Activated gamma-delta T cell treated with anti-CD3 and anti-CD28 coated beads, Interleukin-2, amount 50 U/mL, for 16 hours (primary cell): ENCODE data around the gene YJU2.
"Not testable (repeated sequence)": the region's sequence is repeated elsewhere in the genome, so short reads cannot be mapped to it uniquely, and the experiment has no call there.

Experiments
- DNase-seq: peaks from one replicate; pipeline ENCODE4 v3.0.0-alpha.2; 2020; ENCODE audit warnings: low read depth

Gene YJU2

DNA sequence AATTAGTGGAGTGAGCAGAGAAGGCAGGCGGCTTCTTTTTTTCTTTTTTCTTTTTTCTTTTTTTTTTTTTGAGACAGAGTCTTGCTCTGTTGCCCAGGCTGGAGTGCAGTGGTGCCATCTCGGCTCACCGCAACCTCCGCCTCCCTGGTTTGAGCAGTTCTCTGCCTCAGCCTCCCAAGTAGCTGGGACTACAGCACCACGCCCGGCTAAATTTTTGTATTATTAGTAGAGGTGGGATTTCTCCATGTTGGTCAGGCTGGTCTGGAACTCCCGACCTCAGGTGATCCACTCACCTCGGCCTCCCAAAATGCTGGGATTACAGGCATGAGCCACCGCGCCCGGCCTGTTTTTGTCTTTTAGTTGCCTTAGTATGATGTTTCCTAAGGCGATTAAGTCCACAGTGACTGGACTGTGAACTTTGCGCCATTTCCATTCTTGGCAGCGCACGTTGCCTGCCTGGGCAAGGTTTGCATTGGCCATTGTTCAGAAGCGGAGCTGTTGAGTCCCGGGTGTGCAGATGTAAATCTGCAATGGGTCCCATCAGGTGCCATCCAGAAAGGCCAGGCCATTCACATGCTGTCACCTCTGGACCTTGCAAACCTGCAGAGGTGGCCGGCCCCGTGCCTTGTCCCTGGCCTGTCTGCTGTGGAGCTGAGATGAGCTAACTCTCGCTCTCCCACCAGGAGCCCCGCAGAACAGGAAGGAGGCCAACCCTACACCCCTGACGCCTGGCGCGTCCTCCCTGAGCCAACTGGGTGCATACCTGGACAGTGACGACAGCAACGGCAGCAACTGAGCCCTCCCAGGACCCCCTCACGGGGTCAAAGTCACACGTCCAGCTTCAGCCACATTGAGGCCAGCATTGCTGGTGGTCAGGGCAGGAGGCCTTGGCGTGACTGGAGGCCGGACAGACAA lies 21.3 kb downstream of the YJU2 start:
- no peak for DNase-seq

DNA sequence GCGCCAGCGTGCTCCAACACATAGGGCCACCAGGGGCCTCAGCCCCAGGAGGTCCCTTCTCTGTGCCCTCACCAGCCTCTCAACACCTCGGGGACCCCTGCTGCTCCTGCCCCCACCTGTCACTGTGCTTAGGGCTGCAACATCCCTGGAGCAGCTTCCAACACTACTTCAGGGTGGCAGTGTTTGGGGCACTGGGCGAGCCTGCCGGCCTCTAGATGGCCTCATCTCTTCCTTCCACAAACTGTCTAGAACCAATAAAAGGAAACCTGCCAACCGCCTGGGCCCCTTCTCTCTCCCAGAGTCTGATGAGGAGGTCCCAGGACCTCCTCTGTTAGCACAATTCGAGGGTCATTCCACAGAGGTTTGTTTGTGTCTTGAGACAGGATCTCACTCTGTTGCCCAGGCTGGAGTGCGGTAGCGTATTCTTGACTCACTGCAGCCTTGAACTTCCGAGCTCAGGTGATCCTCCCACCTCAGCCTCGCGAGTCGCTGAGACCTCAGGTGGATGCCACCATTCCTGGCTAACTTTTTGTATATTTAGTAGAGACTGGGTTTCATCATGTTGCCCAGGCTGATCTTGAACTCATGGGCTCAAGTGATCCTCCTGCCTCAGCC lies 22.0 kb downstream of the YJU2 start:
- no peak for DNase-seq

DNA sequence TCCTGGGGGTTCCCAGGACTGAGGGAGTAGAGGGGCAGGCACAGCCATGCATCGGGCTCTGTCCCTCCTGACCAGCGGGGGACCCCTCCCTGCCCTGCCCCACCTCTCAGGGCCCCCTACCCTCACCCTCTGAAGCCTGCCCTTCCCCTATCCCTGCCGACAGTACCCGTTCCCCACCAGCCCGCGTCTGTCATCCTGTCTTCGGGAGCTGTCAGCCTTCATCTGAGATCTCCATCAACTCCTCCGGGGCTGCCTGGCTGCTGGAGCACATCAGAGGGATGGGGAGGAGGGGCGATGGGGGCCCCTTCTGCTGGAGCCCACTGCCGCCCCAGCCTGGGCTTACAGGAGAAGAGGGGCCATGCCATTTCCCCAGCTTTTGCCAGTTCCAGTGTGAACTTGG lies 26.0 kb downstream of the YJU2 start:
- no peak for DNase-seq

DNA sequence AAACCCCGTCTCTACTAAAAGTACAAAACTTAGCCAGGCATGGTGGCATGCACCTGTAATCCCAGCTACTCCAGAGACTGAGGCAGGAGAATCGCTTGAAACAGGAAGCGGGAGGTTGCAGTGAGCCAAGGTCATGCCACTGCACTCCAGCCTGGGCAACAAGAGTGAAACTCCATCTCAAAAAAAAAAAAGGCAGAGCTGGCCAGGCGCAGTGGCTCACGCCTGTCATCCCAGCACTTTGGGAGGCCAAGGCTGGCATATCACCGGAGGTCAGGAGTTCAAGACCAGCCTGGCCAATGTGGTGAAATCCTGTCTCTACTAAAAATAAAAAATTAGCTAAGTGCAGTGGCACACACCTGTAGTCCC lies 27.4 kb downstream of the YJU2 start:
- not testable (repeated sequence) for DNase-seq

DNA sequence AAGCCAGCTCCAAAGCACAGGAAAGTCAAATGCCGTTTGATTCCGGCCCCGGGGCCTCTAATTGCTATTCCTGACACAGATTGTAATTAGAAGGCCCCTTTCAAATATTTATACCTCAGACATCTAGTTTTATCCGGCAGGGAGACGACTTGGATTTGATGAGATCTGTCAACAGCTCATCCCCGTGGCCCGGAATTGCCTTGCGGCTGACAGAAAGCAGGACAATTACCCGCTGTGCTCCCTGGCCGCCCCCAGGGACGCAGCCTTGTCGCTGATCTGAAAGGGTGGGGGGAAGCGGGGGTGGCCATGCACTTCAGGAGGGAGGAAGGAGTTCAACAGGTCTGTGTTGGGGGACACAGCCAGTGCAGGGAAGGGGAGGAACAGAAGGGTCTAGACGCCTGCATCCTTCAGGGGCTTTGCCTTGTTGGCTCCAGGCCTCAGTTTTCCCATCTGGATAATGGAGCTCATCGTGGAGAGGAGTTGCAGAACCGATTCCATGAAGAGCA lies 30.4 kb downstream of the YJU2 start:
- DNase-seq: no peak

DNA sequence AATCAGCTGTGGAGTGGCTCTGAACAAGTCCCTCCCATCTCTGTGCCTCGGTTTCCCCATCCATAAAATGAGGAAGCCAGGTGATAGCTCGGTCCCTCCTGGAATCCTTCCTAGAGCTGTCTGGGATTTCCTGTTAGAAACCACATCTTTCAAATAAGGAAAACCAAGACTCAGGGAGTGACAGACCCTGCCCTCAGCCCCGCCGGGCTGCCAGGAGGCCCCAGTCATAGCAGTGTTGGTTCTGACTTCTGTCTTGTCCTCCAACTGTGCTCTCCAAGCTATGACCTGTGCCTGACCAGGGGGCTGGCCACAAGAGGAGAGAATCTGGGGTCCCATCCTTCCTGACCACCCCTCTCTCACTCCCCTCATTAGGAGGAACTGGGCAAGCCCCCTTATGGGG lies 31.1 kb downstream of the YJU2 start:
- DNase-seq: no peak

DNA sequence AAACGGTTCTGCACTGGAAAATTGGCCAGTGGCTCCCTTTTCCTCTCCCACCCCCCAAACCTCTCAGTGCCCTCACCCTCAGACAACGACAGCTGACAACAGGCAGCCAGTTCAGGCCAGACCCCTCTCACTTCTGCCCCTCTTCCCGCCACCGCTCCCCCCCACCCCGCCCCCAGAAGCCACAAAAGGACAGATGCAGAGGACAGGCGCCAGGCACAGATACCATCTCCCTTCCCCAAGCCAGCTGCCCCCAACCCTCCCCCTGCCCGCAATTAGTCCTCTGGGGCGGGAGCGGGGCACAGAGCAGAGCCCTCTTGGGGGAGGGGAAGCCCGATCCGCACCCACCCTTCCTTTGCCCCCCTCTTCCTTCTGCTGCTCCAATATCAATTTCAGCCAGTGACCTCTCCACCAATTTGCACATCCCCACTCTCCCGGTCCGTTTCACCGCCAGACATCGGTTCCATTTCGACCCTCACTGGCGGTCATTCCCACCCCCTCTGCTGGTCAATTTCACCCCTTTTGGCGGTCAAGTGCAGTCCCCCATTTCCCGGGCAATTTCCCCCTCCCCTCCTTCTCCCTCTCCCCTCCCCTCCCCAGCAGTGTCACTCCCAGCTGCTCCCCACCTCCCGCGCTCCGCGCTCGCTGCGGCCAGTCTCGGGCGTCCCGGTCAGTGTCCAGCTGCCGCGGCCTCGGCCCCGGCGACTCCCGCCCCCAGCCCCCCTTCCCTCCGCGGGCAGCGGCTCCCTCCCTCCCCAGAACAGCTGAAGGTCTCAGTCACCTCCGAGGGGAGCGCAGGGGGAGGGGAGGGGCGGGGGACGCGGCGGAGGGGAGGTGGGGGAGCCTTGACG lies 31.8 kb downstream of the YJU2 start, which contains the start of gene SHD:
SHD (plus strand) TSS at position 848 of the 848 bp plus-strand sequence. CDS start 798 bp downstream, outside the sequence.
- DNase-seq: no peak

DNA sequence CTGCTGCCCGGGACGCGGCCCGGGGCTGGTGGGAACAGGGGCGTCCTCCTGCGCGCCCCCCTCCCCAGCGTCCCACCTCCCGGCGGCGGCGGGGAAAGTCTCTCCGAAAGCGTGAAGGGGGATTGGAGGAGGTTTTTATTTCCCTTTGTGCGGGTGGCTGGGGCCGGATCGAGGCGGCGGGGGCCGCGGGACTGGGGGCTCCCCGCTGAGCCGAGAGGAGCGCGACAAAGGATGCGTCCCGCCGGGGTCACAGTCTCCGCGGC lies 32.3 kb downstream of the YJU2 start:
- DNase-seq: no peak

DNA sequence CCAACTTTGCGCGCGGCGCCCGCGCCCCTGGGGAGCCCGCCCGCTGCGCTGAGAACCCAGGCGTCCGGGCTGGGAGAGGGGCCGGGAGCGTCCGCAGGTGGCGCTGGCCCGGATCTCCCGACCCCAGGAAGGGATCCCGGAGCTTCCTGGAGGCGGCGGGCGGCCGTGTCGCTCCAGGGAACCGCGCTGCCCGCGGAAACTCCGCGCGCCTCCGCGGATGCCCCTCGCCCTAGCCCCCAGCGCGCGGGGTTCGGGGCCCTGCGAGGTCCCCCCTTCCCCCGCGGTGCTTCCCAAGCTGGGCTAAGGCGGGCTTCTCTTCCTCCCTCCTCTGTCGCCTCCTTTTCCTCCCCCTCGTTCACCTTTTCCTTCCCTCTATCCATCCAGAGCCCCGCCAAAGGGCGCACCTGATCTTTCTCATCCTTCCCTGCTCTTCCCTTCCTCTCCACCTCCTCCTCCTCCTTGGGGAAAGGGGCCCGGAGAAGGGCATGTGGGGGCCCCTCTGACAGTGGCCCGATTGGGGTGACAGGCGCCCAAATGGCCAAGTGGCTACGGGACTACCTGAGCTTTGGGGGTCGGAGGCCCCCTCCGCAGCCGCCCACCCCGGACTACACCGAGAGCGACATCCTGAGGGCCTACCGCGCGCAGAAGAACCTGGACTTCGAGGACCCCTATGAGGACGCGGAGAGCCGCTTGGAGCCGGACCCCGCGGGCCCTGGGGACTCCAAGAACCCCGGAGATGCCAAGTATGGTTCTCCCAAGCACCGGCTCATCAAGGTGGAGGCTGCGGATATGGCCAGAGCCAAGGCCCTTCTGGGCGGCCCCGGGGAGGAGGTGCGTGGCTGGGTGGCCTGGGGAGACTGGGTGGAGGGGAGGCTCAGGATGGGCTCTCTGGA lies 32.9 kb downstream of the YJU2 start:
- no peak for DNase-seq

DNA sequence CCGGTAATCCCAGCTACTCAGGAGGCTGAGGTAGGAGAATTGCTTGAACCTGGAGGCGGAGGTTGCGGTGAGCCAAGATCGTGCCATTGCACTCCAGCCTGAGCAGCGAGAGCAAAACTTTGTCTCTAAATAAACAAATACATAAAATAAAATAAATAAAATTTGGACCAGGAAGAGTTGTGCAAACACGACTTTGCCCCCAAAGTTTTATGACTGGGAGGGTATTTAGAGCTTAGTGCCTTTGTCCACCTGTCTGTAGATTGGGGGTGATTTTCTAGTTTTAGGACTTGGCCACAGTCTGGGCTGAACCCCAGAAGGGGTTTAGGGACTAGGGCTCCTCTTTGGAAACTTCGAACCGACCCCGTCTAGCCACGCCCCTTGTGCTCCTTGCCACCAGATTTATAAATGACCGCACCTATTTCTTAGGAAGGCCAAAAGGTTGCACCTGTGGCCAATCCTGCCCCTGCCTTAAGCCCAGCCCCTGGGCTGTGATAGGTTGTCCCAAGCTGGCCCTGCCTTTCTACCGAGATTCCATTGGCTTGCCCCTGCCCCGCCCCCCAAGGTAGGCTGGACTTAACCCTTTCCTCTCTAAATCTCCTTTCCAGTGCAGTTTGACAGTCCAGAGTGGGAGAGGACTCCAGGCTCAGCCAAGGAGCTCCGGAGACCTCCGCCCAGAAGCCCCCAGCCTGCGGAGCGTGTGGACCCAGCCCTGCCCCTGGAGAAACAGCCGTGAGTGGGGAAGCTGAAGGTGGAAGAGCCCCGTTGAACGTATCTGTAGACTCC lies 37.5 kb downstream of the YJU2 start:
- DNase-seq: no peak

DNA sequence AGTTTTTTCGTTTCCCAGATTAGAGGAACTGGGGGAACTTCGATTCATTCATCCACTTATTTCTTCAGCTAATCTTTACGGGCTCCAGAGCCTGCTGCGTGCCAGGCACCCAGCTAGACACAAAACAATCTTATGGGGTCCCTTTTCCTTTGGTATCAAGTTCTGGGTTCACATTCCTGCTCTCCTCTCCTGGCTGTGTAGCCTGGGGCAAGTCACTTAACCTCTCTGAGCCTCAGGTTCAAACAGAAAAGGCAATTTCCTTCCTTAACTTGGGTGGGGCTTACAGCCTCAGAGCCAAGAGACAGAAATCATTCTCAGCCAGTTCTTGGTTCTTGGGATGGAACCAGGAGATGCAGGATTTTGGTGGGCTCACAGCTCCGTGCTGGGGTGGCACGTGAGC lies 38.1 kb downstream of the YJU2 start:
- no peak for DNase-seq

DNA sequence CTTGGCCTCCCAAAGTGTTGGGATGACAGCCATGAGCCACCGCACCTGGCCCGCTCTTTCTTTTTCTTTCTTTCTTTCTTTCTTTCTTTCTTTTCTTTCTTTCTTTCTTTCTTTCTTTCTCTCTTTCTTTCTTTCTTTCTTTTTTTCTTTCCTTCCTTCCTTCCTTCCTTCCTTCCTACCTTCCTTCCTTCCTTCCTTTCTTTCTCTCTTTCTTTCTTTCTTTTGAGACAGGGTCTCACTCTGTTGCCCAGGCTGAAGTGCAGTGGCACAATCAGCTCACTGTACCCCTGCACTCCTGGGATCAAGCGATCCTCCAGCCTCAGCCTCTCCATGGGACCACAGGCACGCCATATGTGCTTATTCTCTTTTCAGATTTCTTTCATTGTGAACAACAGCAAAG lies 39.3 kb downstream of the YJU2 start:
- DNase-seq: not testable (repeated sequence)

DNA sequence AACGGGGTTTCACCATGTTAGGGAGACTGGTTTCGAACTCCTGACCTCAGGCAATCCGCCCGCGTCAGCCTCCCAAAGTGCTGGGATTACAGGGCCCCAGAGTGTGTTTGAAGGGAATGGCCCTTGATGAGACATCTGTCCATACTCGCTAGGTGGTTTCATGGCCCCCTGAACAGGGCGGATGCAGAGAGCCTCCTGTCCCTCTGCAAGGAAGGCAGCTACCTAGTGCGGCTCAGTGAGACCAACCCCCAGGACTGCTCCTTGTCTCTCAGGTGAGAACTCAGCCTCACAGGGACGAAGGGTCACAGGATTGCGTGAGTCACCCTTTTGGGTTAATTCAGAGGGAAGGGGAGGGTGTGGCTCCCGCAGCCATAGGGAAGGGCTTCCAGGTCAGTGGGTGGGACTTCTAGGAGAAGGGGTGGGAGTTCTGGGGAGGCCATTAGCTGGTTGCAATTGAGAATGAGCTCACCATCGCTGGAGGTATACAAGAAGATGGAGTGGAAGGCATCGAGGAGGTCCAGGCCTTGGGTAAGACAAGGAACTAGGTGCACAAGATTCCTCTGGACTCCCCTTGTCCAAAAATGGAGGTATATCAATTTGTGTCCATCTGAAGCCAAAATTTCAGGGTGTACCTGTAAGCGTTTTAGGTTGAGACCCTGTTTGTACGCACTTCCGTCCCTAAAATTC lies 41.4 kb downstream of the YJU2 start:
- DNase-seq: no peak

DNA sequence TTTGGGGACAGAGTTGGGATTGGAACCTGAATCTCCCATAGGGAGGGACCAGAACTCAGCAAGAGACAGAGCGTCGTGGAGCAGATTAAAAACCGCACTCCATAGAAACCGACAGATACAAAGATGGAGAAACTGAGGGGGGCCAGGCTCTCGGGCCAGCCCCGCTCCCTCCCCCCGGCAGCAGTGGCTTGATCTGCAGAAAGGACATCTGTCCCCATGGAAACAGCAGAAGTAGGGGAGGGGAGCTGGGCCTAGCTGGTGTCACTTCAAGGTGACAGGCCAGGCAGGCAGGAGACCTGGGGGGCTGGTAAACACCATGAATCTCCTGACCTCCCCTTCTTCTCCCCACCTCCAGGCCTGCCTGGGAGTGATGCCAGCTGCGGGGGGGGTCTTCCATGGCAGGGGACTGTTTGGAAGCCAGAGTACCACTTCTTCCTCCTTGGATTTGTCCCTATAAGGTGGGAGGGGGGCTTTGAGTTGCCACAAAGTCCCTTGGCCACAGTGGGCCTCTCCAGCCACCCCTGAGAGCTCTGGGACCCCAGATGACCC lies 44.4 kb downstream of the YJU2 start:
- no peak for DNase-seq

DNA sequence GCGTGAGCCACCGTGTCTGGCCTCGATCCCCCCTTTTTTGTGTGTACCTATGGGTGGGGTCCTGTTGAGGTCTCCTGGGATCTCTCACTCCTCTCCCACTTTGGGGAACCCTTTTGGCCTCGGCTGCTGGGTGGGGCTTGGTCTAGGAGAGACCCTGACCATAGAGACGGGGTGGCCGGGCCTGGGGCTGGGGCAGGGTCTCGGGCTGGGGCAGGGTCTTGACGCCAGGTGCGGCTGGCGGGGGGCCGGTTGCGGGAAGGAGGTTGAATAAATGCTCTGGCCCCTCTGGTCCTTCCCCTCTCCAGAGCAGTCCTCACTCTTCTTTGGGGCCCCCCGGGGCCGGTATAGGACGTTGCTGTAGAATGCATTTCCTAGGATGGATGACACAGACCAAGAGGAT lies 45.6 kb downstream of the YJU2 start:
- no peak for DNase-seq

DNA sequence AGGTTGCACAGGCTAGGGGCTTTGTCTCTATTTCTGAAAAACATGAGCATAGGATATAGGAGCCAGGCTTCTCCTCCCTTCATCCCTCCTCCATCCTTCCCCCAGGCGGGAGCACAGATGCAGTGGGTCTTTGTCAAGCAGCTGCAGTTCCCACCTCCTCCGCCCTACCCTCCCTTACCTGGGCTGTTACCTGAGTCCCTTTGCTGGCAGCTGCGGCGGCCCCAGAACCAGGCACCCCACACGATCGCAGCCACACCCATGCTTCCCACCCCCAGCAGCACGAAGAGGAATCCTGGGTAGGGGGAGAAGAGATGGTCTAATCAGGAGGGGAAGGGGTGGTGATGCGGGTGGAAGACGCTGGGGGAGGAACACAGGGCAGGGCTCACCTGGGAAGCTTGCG lies 47.5 kb downstream of the YJU2 start:
- no peak for DNase-seq

DNA sequence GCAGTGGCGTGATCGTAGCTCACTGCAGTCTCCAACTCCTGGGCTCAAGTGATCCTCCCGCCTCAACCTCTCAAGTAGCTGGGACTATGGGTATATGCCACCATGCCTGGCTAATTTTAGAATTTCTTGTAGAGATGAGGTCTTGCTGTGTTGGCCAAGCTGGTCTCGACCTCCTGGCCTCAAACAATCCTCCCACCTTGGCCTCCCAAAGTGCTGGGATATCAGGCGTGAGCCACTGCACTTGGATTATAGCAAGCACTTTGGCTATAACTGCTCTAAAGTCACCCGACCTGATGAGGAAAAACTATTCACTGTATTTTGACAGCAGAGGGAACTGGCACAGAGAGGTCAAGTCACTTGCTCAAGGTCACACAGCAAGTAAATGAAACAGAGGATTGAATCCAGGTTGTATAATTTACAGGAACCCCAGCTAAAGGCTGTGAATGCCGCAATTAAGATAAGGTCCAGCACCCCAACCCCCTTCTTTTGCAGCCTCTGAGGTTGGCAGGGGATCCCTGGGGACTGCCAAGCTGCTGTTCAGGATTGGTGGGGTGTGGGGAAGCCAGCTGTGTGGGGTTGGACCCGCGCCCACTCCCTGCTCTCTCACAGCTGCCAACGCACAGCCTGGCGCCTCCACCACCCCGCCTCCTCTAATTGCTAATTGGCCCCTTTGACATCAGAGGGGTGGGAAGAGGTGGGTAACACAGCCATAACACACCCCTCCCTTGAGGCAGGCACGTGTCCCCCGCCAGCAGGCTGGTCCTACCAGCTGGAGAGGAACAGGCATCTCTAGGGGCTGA lies 49.3 kb downstream of the YJU2 start:
- DNase-seq: no peak

DNA sequence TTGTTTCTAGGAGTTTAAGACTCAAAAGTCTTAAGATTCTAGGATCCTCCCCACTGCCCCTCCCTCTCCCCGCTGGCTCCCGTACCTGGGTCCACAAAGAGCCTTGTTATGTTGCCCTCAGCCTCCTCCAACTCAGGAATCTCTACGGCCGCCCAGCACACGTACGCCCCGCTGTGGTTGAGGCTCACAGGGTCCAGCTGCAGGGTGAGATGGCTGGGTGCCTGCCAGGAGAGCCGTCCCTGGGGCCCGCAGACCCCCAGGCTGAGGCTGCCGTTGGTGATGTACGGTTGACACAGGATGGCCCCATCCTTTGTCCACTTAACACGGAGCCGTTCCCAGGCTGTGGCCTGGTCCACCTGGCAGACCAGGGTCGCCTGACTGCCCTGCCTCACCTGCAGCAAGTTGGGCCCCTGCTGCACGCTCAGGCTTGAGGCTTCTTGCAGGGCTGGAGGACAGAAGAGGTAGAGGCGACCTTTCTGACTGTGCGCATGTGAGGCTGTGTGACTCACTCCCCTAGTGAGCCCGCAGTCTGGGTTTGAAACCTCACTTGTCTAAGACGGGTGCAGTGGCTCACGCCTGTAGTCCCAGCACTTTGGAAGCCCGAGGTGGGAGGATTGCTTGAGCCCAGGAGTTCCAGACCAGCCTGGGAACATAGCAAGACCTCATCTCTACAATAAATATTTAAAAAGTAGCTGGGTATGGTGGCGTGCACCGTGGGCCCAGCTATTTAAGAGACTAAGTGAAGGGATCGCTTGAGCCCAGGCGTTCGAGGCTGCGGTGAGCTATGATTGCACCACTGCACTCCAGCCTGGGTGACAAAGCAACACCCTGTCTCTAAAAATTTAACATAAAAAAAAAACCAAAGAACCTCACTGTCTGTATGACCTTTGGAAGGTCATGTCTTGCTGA lies 51.3 kb downstream of the YJU2 start:
- no peak for DNase-seq
